Suppressor macrophage treated with lipopolysaccharide for 1 hour (primary cell): ENCODE measurements around the gene CHD2.
A peak's percentile ranks its signal among the peaks of the same experiment; 100 is the strongest.
"Not testable (repeated sequence)": the region's sequence is repeated elsewhere in the genome, so short reads cannot be mapped to it uniquely, and the experiment has no call there.

Source experiments
- DNase-seq, 3 donors: peaks; one replicate each; pipeline ENCODE4 v3.0.0-alpha.2; 2020 to 2022

CHD2 gene

GRCh38 chr15:93036951-93037819, 137.1 kb downstream of the CHD2 start:
- DNase-seq: peak; percentile 42 to 66 (median 42)

- no peak for DNase-seq
Observed at GRCh38 chr15:93037820-93038705, 137.9 kb downstream of the CHD2 start.

GRCh38 chr15:93039562-93040287, 139.6 kb downstream of the CHD2 start:
- not testable (repeated sequence) for DNase-seq

GRCh38 chr15:93040288-93041158, 140.4 kb downstream of the CHD2 start:
- peak in 2 of 3 donors; percentile 48 to 64 for DNase-seq

GRCh38 chr15:93041159-93041547, 141.0 kb downstream of the CHD2 start:
- no peak for DNase-seq

- DNase-seq: no peak
Observed at GRCh38 chr15:93042211-93042610, 142.1 kb downstream of the CHD2 start.

GRCh38 chr15:93042691-93043378, 142.7 kb downstream of the CHD2 start:
- no peak for DNase-seq

- peak in 1 of 3 donors; percentile 21 for DNase-seq
Observed at GRCh38 chr15:93043621-93044300, 143.6 kb downstream of the CHD2 start.

GRCh38 chr15:93044301-93045190, 144.4 kb downstream of the CHD2 start:
- DNase-seq: no peak

- no peak for DNase-seq
Observed at GRCh38 chr15:93045191-93045785, 145.2 kb downstream of the CHD2 start.

GRCh38 chr15:93046120-93046519, 146.0 kb downstream of the CHD2 start:
- no peak for DNase-seq

GRCh38 chr15:93046721-93047120, 146.6 kb downstream of the CHD2 start:
- DNase-seq: no peak

GRCh38 chr15:93047621-93048425, 147.7 kb downstream of the CHD2 start:
- no peak for DNase-seq

GRCh38 chr15:93048426-93048721, 148.2 kb downstream of the CHD2 start:
- DNase-seq: no peak

- no peak for DNase-seq
Observed at GRCh38 chr15:93048759-93049161, 148.6 kb downstream of the CHD2 start.

- no peak for DNase-seq
Observed at GRCh38 chr15:93049233-93049632, 149.1 kb downstream of the CHD2 start.

- no peak for DNase-seq
Observed at GRCh38 chr15:93049914-93050578, 149.9 kb downstream of the CHD2 start.

GRCh38 chr15:93050648-93051047, 150.5 kb downstream of the CHD2 start:
- DNase-seq: no peak
